Measurements from ENCODE around the gene ADGRB2.

- TF ChIP-seq CTCF (IDR thresholded peaks at IDR 0.05): no peak
- no peak for TF ChIP-seq POLR2A (IDR thresholded peaks at IDR 0.05)
Measured at GRCh38 chr1:31807273-31808048, 43.3 kb upstream of the ADGRB2 start.
